GM13977 (cell line): ENCODE measurements around the gene TRIM10.

Experiments
- DNase-seq: peaks from one replicate; pipeline ENCODE4 v3.0.0; 2012; ENCODE audit warnings: low spot score
- CTCF ChIP-seq: IDR thresholded peaks from 2 replicates; pipeline ENCODE4 v1.5.1; 2012; ENCODE audit warnings: mild to moderate bottlenecking, control low read depth; ENCODE audit not compliant: insufficient read depth; ENCODE audit errors: extremely low read depth, missing control alignments
- in situ Hi-C: fragments of 300-500 bp; cut with MboI; formaldehyde crosslinking; loops from one replicate; pipeline ENCODE4 v1.12.0; 2022; ENCODE audit warnings: low sequenced_read_pairs, low pct_unique_long_range_greater_than_20kb, mixed read lengths, inconsistent platforms; ENCODE audit not compliant: unreplicated experiment

The TRIM10 gene

GRCh38 chr6:30163918-30164654 lies 3.1 kb upstream of the TRIM10 start:
- in situ Hi-C loops = no loop called here
- TF ChIP-seq CTCF = no peak
- no peak for DNase-seq

GRCh38 chr6:30163090-30163917 lies 2.3 kb upstream of the TRIM10 start, which contains the start of gene TRIM15:
TRIM15 (plus strand) TSS chr6:30163546; CDS start chr6:30163685, 139 bp downstream.
- TF ChIP-seq CTCF = no peak
- in situ Hi-C loops = no loop called here
- DNase-seq = no peak

- no peak for DNase-seq
- no peak for TF ChIP-seq CTCF
- in situ Hi-C loops = no loop called here
Observed at GRCh38 chr6:30162265-30163089, 1.5 kb upstream of the TRIM10 start.

GRCh38 chr6:30160008-30160784 lies 815 bp downstream of the TRIM10 start:
- TF ChIP-seq CTCF = no peak
- in situ Hi-C loops = no loop called here
- DNase-seq = no peak

- DNase-seq = peak; percentile 51
- in situ Hi-C loops = no loop called here
- no peak for TF ChIP-seq CTCF
Observed at GRCh38 chr6:30158475-30159040, 2.5 kb downstream of the TRIM10 start.
